ENCODE measurements around the gene PRKAG2. TPM values are rescaled to one million over a fixed set of nuclear protein-coding genes. Genes with fewer than 3 reads are reported as not detected.
"Not testable (repeated sequence)": the region's sequence is repeated elsewhere in the genome, so short reads cannot be mapped to it uniquely, and the experiment has no call there.

The PRKAG2 gene
- total and polyA plus RNA-seq, 8 donors = 7.4 to 16.7 (median 9.2) TPM

- FAIRE-seq = no peak
- Histone ChIP-seq H3K36me3 (no peaks in the 10 kb centered on the region), H3K27ac (no peak overlapping the region), H3K9me3 (no peaks in the 10 kb centered on the region), H3K4me1 (no peaks in the 10 kb centered on the region), H3K27me3 (no peaks in the 10 kb centered on the region), H3K4me3 (peak overlapping the region in 2 of 4 donors; percentile 14 to 33)
- 14 to 17% methylated on average over 55 of the region's 55 CpGs for WGBS, 2 donors
- intact Hi-C loops (cut with DNase I) = loop anchor here in 2 of 3 donors (10.0 kb wide), 2 partner anchors 142 to 152 kb away; no protein-coding TSS in a partner anchor
- peak; percentile 50 to 89 (median 67) for DNase-seq
- peak; percentile 80 to 90 (median 89) for TF ChIP-seq CTCF (IDR thresholded peaks at IDR 0.05)
- peak; percentile 86 to 94 (median 89) for ATAC-seq
Measured at GRCh38 chr7:151782598-151783448, 94.1 kb downstream of the PRKAG2 start.

DNA sequence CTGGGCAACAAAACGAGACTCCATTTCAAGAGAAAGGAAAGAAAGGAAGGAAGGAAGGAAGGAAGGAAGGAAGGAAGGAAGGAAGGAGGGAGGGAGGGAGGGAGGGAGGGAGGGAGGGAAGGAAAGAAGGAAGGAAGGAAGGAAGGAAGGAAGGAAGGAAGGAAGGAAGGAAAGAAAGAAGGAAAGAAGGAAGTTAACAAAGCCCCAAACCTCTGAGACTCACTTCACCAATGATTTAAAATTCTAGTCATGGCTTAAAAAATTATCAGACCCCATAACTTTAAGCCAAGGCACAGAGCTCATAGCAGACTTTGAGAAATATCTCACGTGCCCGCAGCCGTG, 94.7 kb downstream of the PRKAG2 start:
- DNase-seq, FAIRE-seq, H3K9me3 ChIP-seq, H3K36me3 ChIP-seq, ATAC-seq, H3K4me1 ChIP-seq, H3K27ac ChIP-seq, H3K27me3 ChIP-seq: not testable (repeated sequence)
- WGBS, 2 donors = 67 to 86% methylated on average over 4 of the region's 4 CpGs
- peak overlapping the region in 1 of 4 donors; percentile 33 for H3K4me3 ChIP-seq
- intact Hi-C loops (cut with DNase I) = loop anchor here in 2 of 3 donors (10.0 kb wide), 2 partner anchors 143 to 153 kb away; no protein-coding TSS in a partner anchor

GRCh38 chr7:151781161-151781845, 95.6 kb downstream of the PRKAG2 start:
- no peaks in the 10 kb centered on the region for H3K9me3 ChIP-seq
- H3K4me1 ChIP-seq = no peaks in the 10 kb centered on the region
- WGBS, 2 donors = 92 to 93% methylated on average over 22 of the region's 22 CpGs
- no peak overlapping the region for H3K4me3 ChIP-seq
- no peaks in the 10 kb centered on the region for H3K27me3 ChIP-seq
- FAIRE-seq = no peak
- H3K27ac ChIP-seq = no peak overlapping the region
- TF ChIP-seq CTCF (IDR thresholded peaks at IDR 0.05) = no peak
- DNase-seq = peak in 1 of 6 donors; percentile 35
- no peak for ATAC-seq
- H3K36me3 ChIP-seq = no peaks in the 10 kb centered on the region
- intact Hi-C loops (cut with DNase I) = loop anchor here in 2 of 3 donors (10.0 kb wide), 2 partner anchors 143 to 153 kb away; no protein-coding TSS in a partner anchor

DNA sequence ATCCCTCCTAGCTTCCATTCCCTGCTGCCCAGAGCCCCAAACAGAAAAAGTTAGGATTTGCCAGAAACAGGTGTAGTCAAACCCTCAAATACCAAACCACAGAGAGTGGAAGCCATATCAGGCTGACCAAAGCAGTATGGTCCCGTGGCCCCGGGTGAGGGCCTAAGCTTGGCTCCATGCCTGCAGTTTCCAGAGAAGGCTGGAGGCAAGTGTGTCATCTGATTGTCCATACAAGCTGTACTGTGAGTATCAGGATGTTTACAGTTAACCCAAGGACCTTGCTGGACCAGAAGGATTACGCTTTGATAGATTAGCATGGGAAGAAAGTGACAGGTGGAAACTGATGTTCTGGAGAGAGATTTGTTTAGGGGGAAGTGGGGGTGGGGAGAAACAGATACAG, 96.3 kb downstream of the PRKAG2 start:
- Histone ChIP-seq H3K4me1 (no peaks in the 10 kb centered on the region), H3K9me3 (no peaks in the 10 kb centered on the region), H3K4me3 (no peak overlapping the region), H3K27me3 (no peaks in the 10 kb centered on the region), H3K27ac (no peak overlapping the region), H3K36me3 (no peaks in the 10 kb centered on the region)
- intact Hi-C loops (cut with DNase I) = loop anchor here in 2 of 3 donors (10.0 kb wide), 2 partner anchors 144 to 154 kb away; no protein-coding TSS in a partner anchor
- no peak for DNase-seq
- no peak for TF ChIP-seq CTCF (IDR thresholded peaks at IDR 0.05)
- 63 to 66% methylated on average over 3 of the region's 3 CpGs for WGBS, 2 donors
- no peak for FAIRE-seq
- ATAC-seq = no peak

DNA sequence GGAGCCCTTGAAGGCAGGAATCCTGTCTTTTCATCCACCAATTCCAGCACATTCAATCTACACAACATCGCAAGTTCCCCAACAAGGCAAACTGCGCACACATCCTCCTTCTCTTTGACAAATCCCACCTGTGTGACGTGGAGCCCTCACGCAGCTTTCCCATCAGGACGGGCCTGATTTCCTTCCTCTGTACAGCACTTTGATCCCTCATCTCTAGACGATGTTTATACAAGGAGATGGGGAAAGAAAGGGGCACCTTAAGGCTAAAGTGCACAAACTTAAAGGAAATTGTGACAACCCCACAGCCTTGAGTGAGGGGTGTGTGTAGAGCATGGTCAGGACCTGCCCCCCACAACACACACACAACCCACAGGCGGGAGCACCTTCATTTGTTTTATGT, 97.2 kb downstream of the PRKAG2 start:
- Histone ChIP-seq H3K4me3 (no peak overlapping the region), H3K4me1 (no peaks in the 10 kb centered on the region), H3K27ac (no peak overlapping the region), H3K27me3 (no peaks in the 10 kb centered on the region), H3K36me3 (no peaks in the 10 kb centered on the region), H3K9me3 (no peaks in the 10 kb centered on the region)
- no peak for FAIRE-seq
- no peak for ATAC-seq
- TF ChIP-seq CTCF (IDR thresholded peaks at IDR 0.05) = no peak
- WGBS, 2 donors = 89 to 91% methylated on average over 7 of the region's 7 CpGs
- DNase-seq = peak in 1 of 6 donors; percentile 16
- intact Hi-C loops (cut with DNase I) = loop anchor here in 2 of 3 donors (10.0 kb wide), 2 partner anchors 145 to 155 kb away; no protein-coding TSS in a partner anchor
